Measurements from ENCODE around the gene FAM53A. TPM values are rescaled to one million over a fixed set of nuclear protein-coding genes. Genes with fewer than 3 reads are reported as not detected.
A peak's percentile ranks its signal among the peaks of the same experiment; 100 is the strongest.

The FAM53A gene
- total and polyA plus RNA-seq, 5 donors from 2014 or later, result 0.76 to 3.6 (median 1.8) TPM

DNA sequence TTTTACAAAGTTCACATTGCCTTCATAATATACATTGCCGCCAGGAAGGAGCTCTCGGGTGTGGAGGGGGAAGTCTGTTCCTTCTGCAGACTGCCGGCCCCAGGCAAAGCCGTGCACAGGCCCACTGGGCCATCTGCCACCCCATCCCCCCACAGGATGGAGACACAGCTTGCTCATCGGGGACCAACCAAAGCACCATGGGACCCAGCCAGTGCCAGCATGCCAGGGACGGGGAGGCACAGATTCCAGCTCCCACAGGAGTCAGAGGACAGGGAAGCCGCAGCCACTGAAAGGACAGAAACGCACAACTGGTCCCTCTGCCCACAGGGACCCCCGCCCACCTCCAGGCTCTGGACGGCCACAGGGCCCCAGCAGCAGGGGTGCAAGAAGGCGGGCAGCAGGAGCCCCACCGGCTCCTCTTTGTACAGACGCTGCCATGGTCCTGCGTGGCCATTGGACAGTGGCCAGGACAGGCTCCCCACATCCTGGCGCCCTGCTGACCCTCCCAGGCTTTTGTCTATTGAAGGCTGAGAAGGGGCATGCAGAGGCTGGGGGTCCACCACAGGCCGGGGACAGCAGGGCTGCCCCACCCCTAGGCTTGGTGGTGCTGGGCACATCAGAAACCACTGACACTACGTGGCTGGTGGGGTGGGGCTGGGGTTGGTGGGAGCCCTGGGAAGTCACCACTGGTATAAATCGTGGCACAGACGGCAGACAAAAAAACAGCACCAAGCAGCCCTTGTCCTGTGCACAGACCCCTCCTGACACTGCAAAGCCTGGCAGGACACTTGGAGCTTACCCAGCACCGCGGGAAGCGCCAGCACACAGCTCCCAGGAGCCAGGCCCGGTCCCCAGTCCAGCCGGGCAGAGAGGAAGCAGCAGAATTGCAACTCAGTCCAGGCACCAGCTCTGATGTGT is 89.0 kb downstream of the FAM53A start:
- no peak for ATAC-seq (ENCODE audit: low read depth in 2 of 2)
- no peaks in the 10 kb centered on the region for H3K4me1 ChIP-seq (ENCODE audit: control insufficient read depth, insufficient read depth, low read length, poor library complexity, severe bottlenecking)
- peaks cover 10 to 12% of the 10 kb centered on the region in 2 experiments for H3K9me3 ChIP-seq (ENCODE audit: control insufficient read depth in 2 of 2, low read length in 2 of 2)
- no peak overlapping the region for H3K27ac ChIP-seq (ENCODE audit: insufficient read depth, low read length, poor library complexity, severe bottlenecking)
- no peaks in the 10 kb centered on the region for H3K36me3 ChIP-seq (ENCODE audit: control insufficient read depth, insufficient read depth, low read length)
- peaks cover 10% of the 10 kb centered on the region for H3K27me3 ChIP-seq (ENCODE audit: control insufficient read depth, insufficient read depth, low read length)
- H3K36me3 Mint-ChIP-seq, result peaks cover 4% of the 10 kb centered on the region
- peaks cover 0 to 4% (median 0%) of the 10 kb centered on the region in 4 donors for H3K4me1 Mint-ChIP-seq
- peak overlapping the region in 1 of 4 donors; percentile 7 for H3K4me3 Mint-ChIP-seq
- no peak for DNase-seq
- H3K27ac Mint-ChIP-seq, result no peak overlapping the region
- H3K4me3 ChIP-seq (ENCODE audit: low read depth, low read length), result no peak overlapping the region
- H3K27me3 Mint-ChIP-seq, result peaks cover 9% of the 10 kb centered on the region
- peaks cover 0 to 8% (median 5%) of the 10 kb centered on the region in 7 donors for H3K9me3 Mint-ChIP-seq

DNA sequence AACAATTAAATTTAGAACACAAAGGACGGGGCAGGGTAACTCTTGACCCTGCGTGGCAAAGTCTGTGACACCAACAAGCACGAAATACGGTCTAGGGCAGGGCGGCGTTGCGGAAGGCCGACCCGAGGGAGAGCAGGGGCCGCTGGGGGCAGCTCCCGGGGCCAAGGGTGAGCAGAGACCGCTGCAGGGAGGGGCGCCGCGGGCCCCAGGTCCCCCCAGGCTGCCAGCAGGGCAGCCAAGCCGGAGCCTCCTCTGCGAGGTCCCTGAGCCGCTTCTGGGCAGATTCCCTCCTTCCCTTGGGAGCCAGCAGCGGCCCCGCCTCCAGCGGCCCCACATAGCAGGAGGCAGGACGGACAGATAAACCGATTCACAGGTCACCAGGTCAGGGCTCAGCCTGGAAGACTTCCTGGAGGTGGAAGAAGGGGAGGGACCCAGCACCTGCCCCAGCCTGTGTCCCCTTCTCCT is 90.2 kb downstream of the FAM53A start:
- H3K4me3 ChIP-seq (ENCODE audit: low read depth, low read length), result no peak overlapping the region
- Mint-ChIP-seq H3K4me3 (no peak overlapping the region), H3K4me1 (peaks cover 0 to 4% (median 0%) of the 10 kb centered on the region in 4 donors), H3K36me3 (peaks cover 4% of the 10 kb centered on the region), H3K9me3 (peaks cover 0 to 18% (median 6%) of the 10 kb centered on the region in 7 donors), H3K27me3 (peaks cover 16% of the 10 kb centered on the region), H3K27ac (no peak overlapping the region)
- DNase-seq (no peak), ATAC-seq (ENCODE audit: low read depth in 2 of 2) (no peak)
- H3K36me3 ChIP-seq (ENCODE audit: control insufficient read depth, insufficient read depth, low read length), result no peaks in the 10 kb centered on the region
- H3K4me1 ChIP-seq (ENCODE audit: control insufficient read depth, insufficient read depth, low read length, poor library complexity, severe bottlenecking), result no peaks in the 10 kb centered on the region
- no peak overlapping the region for H3K27ac ChIP-seq (ENCODE audit: insufficient read depth, low read length, poor library complexity, severe bottlenecking)
- H3K27me3 ChIP-seq (ENCODE audit: control insufficient read depth, insufficient read depth, low read length), result peaks cover 11% of the 10 kb centered on the region
- H3K9me3 ChIP-seq (ENCODE audit: control insufficient read depth in 2 of 2, low read length in 2 of 2), result peaks cover 19 to 21% of the 10 kb centered on the region in 2 experiments

DNA sequence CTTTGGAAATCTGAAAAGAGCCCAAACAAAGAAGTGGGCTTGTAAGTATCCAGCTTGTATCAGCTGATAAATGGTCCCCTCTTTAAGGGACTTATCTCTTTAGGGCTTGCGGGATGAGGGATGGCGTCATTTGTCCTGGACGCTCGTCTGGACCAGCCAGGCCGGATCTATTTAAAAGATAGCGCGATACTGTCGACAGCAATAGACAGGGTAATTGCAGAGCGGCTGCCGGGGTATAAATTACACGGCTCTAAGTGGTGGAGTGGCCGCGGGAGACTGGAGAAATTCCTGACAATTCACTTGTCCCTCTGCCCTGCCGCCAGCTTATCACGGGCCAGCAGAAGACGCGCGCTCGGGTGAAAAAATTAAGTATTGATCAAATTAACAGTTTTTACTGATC is 90.7 kb downstream of the FAM53A start:
- peaks cover 21% of the 10 kb centered on the region for H3K27me3 Mint-ChIP-seq
- peaks cover 0 to 2% (median 0%) of the 10 kb centered on the region in 4 donors for H3K4me1 Mint-ChIP-seq
- Histone ChIP-seq H3K27me3 (ENCODE audit: control insufficient read depth, insufficient read depth, low read length) (peaks cover 11% of the 10 kb centered on the region), H3K4me1 (ENCODE audit: control insufficient read depth, insufficient read depth, low read length, poor library complexity, severe bottlenecking) (no peaks in the 10 kb centered on the region), H3K27ac (ENCODE audit: insufficient read depth, low read length, poor library complexity, severe bottlenecking) (no peak overlapping the region), H3K36me3 (ENCODE audit: control insufficient read depth, insufficient read depth, low read length) (no peaks in the 10 kb centered on the region), H3K4me3 (ENCODE audit: low read depth, low read length) (no peak overlapping the region), H3K9me3 (ENCODE audit: control insufficient read depth in 2 of 2, low read length in 2 of 2) (peaks cover 23 to 26% of the 10 kb centered on the region in 2 experiments)
- peak overlapping the region in 1 of 3 donors; percentile 36 for H3K27ac Mint-ChIP-seq
- no peak overlapping the region for H3K4me3 Mint-ChIP-seq
- DNase-seq, result no peak
- ATAC-seq (ENCODE audit: low read depth in 2 of 2), result no peak
- peaks cover 0 to 22% (median 8%) of the 10 kb centered on the region in 7 donors for H3K9me3 Mint-ChIP-seq
- H3K36me3 Mint-ChIP-seq, result peaks cover 4% of the 10 kb centered on the region

DNA sequence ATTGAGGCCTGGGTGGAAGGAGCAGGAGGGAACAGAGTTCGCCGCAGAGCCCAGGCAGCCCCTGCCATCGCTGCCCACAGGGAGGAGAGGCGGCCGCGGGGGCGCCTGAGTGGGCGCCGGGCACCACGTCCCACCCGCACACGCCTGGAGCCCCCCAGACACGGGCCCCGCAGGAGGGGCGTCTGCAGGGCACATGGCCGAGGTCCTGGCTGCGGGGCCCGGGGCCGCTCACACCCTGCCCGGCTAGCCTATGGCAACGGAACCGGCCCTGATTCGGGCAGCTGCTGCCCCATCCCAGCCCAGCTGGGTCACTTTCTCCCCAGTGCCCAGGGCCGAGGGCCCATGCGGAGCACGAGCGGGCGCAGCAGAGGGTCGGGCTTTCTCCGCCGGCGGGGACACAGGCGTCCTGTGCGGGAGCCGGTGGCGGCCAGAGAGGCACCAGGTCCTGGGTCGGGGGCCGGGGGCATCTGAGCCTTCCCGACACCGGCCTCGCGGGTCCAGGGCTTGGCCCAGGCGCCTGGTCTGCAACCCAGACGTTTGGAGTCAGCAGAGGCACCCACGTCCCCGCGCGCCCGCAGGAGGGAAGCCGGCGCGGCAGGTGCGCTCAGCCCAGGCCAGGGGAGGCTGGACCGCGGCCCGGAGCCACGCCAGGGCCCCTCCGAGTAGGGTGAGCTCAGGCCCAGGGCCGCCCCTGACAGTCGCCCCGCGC is 91.2 kb downstream of the FAM53A start:
- Mint-ChIP-seq H3K27me3 (peaks cover 21% of the 10 kb centered on the region), H3K27ac (no peak overlapping the region), H3K9me3 (peaks cover 0 to 27% (median 8%) of the 10 kb centered on the region in 7 donors), H3K4me1 (no peaks in the 10 kb centered on the region), H3K4me3 (no peak overlapping the region), H3K36me3 (peaks cover 4% of the 10 kb centered on the region)
- H3K4me1 ChIP-seq (ENCODE audit: control insufficient read depth, insufficient read depth, low read length, poor library complexity, severe bottlenecking), result no peaks in the 10 kb centered on the region
- peaks cover 11% of the 10 kb centered on the region for H3K27me3 ChIP-seq (ENCODE audit: control insufficient read depth, insufficient read depth, low read length)
- peaks cover 25 to 30% of the 10 kb centered on the region in 2 experiments for H3K9me3 ChIP-seq (ENCODE audit: control insufficient read depth in 2 of 2, low read length in 2 of 2)
- H3K4me3 ChIP-seq (ENCODE audit: low read depth, low read length), result no peak overlapping the region
- ATAC-seq (ENCODE audit: low read depth in 2 of 2) (no peak), DNase-seq (no peak)
- no peak overlapping the region for H3K27ac ChIP-seq (ENCODE audit: insufficient read depth, low read length, poor library complexity, severe bottlenecking)
- H3K36me3 ChIP-seq (ENCODE audit: control insufficient read depth, insufficient read depth, low read length), result no peaks in the 10 kb centered on the region

DNA sequence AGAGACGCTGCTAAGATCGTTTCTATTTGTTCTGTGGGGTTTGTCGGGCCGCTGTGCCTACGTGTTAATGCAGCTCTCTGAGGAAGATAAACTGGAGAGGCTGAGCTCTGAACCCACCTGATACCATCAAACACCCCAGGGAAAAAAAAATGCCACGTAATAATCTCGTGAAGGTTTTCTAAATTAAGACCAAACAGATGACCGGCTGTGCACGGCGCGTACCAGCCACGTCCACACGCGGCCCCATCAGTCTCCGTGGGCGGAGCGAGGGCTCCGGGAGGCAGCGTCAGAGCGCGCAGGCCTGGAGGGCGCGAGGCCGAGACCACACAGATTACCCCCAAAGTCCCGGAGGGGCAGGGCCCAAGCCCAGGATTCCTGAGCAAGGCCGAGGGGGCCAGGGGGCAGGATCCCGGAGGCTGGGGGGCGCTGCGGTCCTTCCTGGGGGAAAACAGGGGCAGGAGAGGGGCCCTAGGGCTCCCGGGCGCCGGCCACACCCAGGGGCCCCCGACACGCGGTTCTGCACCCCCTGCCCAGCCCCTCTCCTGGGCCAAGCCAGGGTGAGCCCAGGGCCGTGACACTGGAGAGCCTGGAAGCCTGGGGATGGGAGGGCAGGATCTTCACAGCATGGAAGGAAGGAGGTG is 91.9 kb downstream of the FAM53A start:
- Histone ChIP-seq H3K36me3 (ENCODE audit: control insufficient read depth, insufficient read depth, low read length) (no peaks in the 10 kb centered on the region), H3K27ac (ENCODE audit: insufficient read depth, low read length, poor library complexity, severe bottlenecking) (no peak overlapping the region), H3K4me3 (ENCODE audit: low read depth, low read length) (no peak overlapping the region), H3K9me3 (ENCODE audit: control insufficient read depth in 2 of 2, low read length in 2 of 2) (peaks cover 25 to 30% of the 10 kb centered on the region in 2 experiments), H3K27me3 (ENCODE audit: control insufficient read depth, insufficient read depth, low read length) (peaks cover 11% of the 10 kb centered on the region), H3K4me1 (ENCODE audit: control insufficient read depth, insufficient read depth, low read length, poor library complexity, severe bottlenecking) (no peaks in the 10 kb centered on the region)
- peaks cover 21% of the 10 kb centered on the region for H3K27me3 Mint-ChIP-seq
- H3K9me3 Mint-ChIP-seq, result peaks cover 0 to 27% (median 8%) of the 10 kb centered on the region in 7 donors
- no peak overlapping the region for H3K4me3 Mint-ChIP-seq
- H3K36me3 Mint-ChIP-seq, result peaks cover 4% of the 10 kb centered on the region
- no peak overlapping the region for H3K27ac Mint-ChIP-seq
- ATAC-seq (ENCODE audit: low read depth in 2 of 2) (no peak), DNase-seq (no peak)
- H3K4me1 Mint-ChIP-seq, result no peaks in the 10 kb centered on the region

DNA sequence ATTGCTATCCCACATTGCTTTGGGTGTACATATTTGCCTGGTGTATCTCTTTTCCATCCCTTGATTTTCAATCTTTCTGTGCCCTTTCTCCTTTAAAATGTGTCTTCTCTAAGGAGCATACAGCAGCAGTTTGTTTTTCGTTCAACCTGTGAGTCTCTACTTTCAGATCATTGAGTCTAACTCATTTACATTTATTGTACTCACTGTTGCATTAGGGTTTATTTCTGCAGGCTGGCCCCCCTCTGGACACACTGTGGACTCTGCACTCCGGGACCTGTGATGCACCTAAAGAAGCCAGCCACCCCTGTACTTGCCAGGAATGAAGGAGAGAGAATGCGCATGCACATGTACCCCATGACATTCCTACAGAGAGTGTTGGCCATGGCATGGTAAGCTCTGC is 93.0 kb downstream of the FAM53A start:
- Mint-ChIP-seq H3K36me3 (peaks cover 4% of the 10 kb centered on the region), H3K4me3 (no peak overlapping the region), H3K4me1 (no peaks in the 10 kb centered on the region), H3K9me3 (peaks cover 0 to 27% (median 8%) of the 10 kb centered on the region in 7 donors), H3K27me3 (peaks cover 21% of the 10 kb centered on the region), H3K27ac (no peak overlapping the region)
- no peak overlapping the region for H3K4me3 ChIP-seq (ENCODE audit: low read depth, low read length)
- H3K27me3 ChIP-seq (ENCODE audit: control insufficient read depth, insufficient read depth, low read length), result peaks cover 11% of the 10 kb centered on the region
- DNase-seq, result no peak
- H3K36me3 ChIP-seq (ENCODE audit: control insufficient read depth, insufficient read depth, low read length), result no peaks in the 10 kb centered on the region
- H3K4me1 ChIP-seq (ENCODE audit: control insufficient read depth, insufficient read depth, low read length, poor library complexity, severe bottlenecking), result no peaks in the 10 kb centered on the region
- H3K27ac ChIP-seq (ENCODE audit: insufficient read depth, low read length, poor library complexity, severe bottlenecking), result no peak overlapping the region
- ATAC-seq (ENCODE audit: low read depth in 2 of 2), result no peak
- H3K9me3 ChIP-seq (ENCODE audit: control insufficient read depth in 2 of 2, low read length in 2 of 2), result peaks cover 25 to 30% of the 10 kb centered on the region in 2 experiments

DNA sequence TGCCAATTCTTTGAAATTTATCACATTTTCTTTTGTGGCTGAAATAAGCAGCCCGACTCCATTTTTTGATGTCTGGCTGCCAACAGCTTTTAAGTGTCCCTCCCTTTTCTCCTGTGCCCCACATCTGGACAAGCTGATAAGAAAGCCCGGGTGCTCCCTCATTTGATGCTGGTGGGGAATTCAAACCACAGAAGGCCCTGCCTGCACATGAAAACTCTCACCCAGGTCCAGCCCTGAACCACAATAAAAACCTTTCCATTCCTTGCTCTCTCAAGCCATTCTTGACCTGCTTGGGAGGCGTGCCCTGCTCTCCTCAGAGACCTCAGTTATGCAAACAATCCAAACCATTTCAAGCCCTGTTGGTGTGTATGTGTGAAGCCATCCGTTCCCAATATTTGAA is 93.9 kb downstream of the FAM53A start:
- Mint-ChIP-seq H3K36me3 (peaks cover 4% of the 10 kb centered on the region), H3K27me3 (peaks cover 21% of the 10 kb centered on the region), H3K4me1 (no peaks in the 10 kb centered on the region), H3K9me3 (peaks cover 0 to 27% (median 8%) of the 10 kb centered on the region in 7 donors), H3K4me3 (no peak overlapping the region), H3K27ac (no peak overlapping the region)
- no peak overlapping the region for H3K27ac ChIP-seq (ENCODE audit: insufficient read depth, low read length, poor library complexity, severe bottlenecking)
- H3K27me3 ChIP-seq (ENCODE audit: control insufficient read depth, insufficient read depth, low read length), result peaks cover 11% of the 10 kb centered on the region
- no peak overlapping the region for H3K4me3 ChIP-seq (ENCODE audit: low read depth, low read length)
- no peak for ATAC-seq (ENCODE audit: low read depth in 2 of 2)
- H3K4me1 ChIP-seq (ENCODE audit: control insufficient read depth, insufficient read depth, low read length, poor library complexity, severe bottlenecking), result no peaks in the 10 kb centered on the region
- no peaks in the 10 kb centered on the region for H3K36me3 ChIP-seq (ENCODE audit: control insufficient read depth, insufficient read depth, low read length)
- DNase-seq, result no peak
- peaks cover 25 to 30% of the 10 kb centered on the region in 2 experiments for H3K9me3 ChIP-seq (ENCODE audit: control insufficient read depth in 2 of 2, low read length in 2 of 2)

Measured in CD4-positive, CD25-positive, alpha-beta regulatory T cell (primary cell).